Mucosa of descending colon (tissue), 3 donors: ENCODE measurements around the gene RAPGEF5. TPM values are rescaled to one million over a fixed set of nuclear protein-coding genes. Genes with fewer than 3 reads are reported as not detected.

Experiments
- ATAC-seq: fragments of 200-7000 bp; cut with Tn5 transposase; one replicate; pipeline ENCODE4 v1.9.1; 2020; ENCODE audit warnings: mild to moderate bottlenecking, moderate library complexity
- DNase-seq, 3 donors: peaks; one replicate each; pipeline ENCODE4 v3.0.0-alpha.2; 2020
- H3K36me3 ChIP-seq: fragments of 200-600 bp; one replicate; pipeline ENCODE4 v1.8.0; 2021; ENCODE audit warnings: low read depth, mild to moderate bottlenecking
- H3K4me1 ChIP-seq: fragments of 200-600 bp; one replicate; pipeline ENCODE4 v1.8.0; 2021; ENCODE audit warnings: low read depth, mild to moderate bottlenecking
- H3K4me3 ChIP-seq: fragments of 200-600 bp; one replicate; pipeline ENCODE4 v1.8.0; 2021; ENCODE audit warnings: mild to moderate bottlenecking
- H3K9me3 ChIP-seq: fragments of 200-600 bp; one replicate; pipeline ENCODE4 v1.8.0; 2021; ENCODE audit warnings: mild to moderate bottlenecking
- intact Hi-C, 2 donors: fragments of 100-400 bp; cut with DNase I in 1 of 2; cut with micrococcal nuclease in 1 of 2; formaldehyde crosslinking; loops; one replicate each; pipeline versions ENCODE4 v1.11.0 to v1.11.1; 2022; cut with DNase I, micrococcal nuclease
- total RNA-seq, 3 donors: library from RNA; stranded (reverse); fragmentation: NEBNext Ultra II Directional in 2 of 3; extraction: Animal tissue kit (Norgen Biotek cat#: 25700) in 2 of 3; gene quantifications; one replicate each; pipeline versions ENCODE4 v1.2.1 to v1.2.4, GENCODE V29; 2021 to 2023
- TF ChIP-seq, protein P1 (sequence below): fragments of 200-600 bp; IDR thresholded peaks from one replicate; pipeline ENCODE4 v1.8.0; 2022; ENCODE audit warnings: antibody characterized with exemption, mild to moderate bottlenecking
- donor health status: DM: no; HTN: no; CAD: no; lungs with moderate emphysema.
- donor health status: DM: no; HTN: no; CAD: no.
- donor health status: DM: no; HTN: yes; CAD: no.

RAPGEF5 gene
- total RNA-seq, 3 donors from 2014 or later = 34.7 to 87.8 (median 59.5) TPM

DNA sequence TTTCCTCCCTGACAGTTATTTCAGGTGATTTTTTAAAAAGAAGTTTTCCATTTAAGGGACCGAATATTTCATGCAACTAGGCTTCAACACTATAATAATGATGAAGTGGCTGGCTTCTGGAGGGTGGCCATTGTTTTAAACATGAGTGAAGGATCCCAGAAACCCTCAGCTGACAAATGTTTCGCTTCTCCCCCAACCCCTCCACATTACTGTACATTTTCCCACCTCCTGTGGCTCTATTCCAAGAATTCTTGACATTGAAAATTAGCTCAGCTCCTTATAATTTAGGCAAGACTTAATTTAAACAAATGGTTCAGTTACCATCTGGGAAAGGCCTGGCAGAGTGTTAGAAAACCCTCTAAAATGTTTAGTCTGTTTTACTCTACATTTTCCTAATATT is 281.4 kb downstream of the RAPGEF5 start:
- intact Hi-C loops = no loop called here
- ATAC-seq (no peak), DNase-seq (no peak)
- Histone ChIP-seq H3K36me3 (no peaks in the 10 kb centered on the region), H3K4me1 (no peaks in the 10 kb centered on the region), H3K9me3 (no peaks in the 10 kb centered on the region), H3K4me3 (no peak overlapping the region)
- TF ChIP-seq, protein P1, sequence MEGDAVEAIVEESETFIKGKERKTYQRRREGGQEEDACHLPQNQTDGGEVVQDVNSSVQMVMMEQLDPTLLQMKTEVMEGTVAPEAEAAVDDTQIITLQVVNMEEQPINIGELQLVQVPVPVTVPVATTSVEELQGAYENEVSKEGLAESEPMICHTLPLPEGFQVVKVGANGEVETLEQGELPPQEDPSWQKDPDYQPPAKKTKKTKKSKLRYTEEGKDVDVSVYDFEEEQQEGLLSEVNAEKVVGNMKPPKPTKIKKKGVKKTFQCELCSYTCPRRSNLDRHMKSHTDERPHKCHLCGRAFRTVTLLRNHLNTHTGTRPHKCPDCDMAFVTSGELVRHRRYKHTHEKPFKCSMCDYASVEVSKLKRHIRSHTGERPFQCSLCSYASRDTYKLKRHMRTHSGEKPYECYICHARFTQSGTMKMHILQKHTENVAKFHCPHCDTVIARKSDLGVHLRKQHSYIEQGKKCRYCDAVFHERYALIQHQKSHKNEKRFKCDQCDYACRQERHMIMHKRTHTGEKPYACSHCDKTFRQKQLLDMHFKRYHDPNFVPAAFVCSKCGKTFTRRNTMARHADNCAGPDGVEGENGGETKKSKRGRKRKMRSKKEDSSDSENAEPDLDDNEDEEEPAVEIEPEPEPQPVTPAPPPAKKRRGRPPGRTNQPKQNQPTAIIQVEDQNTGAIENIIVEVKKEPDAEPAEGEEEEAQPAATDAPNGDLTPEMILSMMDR = no peak

DNA sequence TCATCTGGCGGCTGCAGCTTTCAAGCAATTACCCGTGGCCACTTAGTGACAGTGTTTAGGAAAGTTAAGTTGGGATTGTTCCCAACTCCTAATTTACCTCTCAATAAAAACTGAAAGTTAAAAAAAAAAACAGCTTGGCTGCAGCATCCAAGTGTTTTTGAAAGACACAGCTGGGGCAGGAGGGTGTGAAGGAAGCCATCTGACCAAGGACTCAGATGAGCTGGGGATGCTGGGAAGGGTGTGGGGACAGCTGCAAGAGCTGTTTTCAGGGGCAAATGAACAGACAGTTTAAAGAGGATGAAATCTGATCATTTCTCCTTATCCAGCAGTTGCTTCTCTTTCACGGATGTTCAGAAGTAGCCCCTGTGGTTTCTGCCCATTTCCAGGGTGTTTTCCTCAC is 282.1 kb downstream of the RAPGEF5 start:
- H3K4me3 ChIP-seq = no peak overlapping the region
- no peaks in the 10 kb centered on the region for H3K36me3 ChIP-seq
- TF ChIP-seq, protein P1 = no peak
- no peaks in the 10 kb centered on the region for H3K9me3 ChIP-seq
- ATAC-seq (no peak), DNase-seq (no peak)
- intact Hi-C loops = no loop called here
- no peaks in the 10 kb centered on the region for H3K4me1 ChIP-seq

Other genes with a start within 250 kb of the RAPGEF5 start
- gene STEAP1B, start 143.0 kb upstream of the RAPGEF5 start, total RNA-seq = 1 to 10 TPM in 1 of 3 donors, under 1 TPM in 1, not detected in 1; 0.77 to 1.0 TPM